Ovary (tissue), 3 donors: ENCODE results near the gene HIVEP3.

Experiments used
- CTCF ChIP-seq, 3 donors: fragments of 450-650 bp in 2 of 3; fragments of 200-600 bp in 1 of 3; IDR thresholded peaks; one replicate each; pipeline versions ENCODE4 v1.5.1 to v1.8.0; 2016 to 2022; ENCODE audit warnings: antibody characterized with exemption in 3 of 3, mild to moderate bottlenecking in 1 of 3
- EP300 ChIP-seq: sonication (generic); formaldehyde crosslinking; IDR thresholded peaks from one replicate; pipeline ENCODE4 v1.6.1; 2017; ENCODE audit warnings: antibody characterized with exemption
- POLR2A ChIP-seq: fragments of 450-650 bp; IDR thresholded peaks from one replicate; pipeline ENCODE4 v1.6.1; 2017; ENCODE audit warnings: antibody characterized with exemption, mild to moderate bottlenecking, moderate library complexity
- donor health status: DM: no; HTN: no; CAD: no.

- no peak for TF ChIP-seq POLR2A
- TF ChIP-seq CTCF (IDR thresholded peaks at IDR 0.05): no peak
- TF ChIP-seq EP300: no peak
Measured at GRCh38 chr1:41500378-41500777, 418.3 kb downstream of the HIVEP3 start.
